Hepatocyte (in vitro differentiated cells): ENCODE data around the gene ZSCAN20. TPM values are rescaled to one million over a fixed set of nuclear protein-coding genes. Genes with fewer than 3 reads are reported as not detected.

Experiments
- DNase-seq: peaks from one replicate; pipeline ENCODE4 v3.0.0-alpha.2; 2016; ENCODE audit warnings: low spot score
- H2AFZ ChIP-seq: fragments of 200-600 bp; sonication (generic); 2 replicates; pipeline ENCODE4 v1.6.0; 2016; ENCODE audit warnings: antibody characterized with exemption, mild to moderate bottlenecking
- H3K27ac ChIP-seq: fragments of 200-600 bp; sonication (generic); 2 replicates; pipeline ENCODE4 v1.5.1; 2016; ENCODE audit warnings: mild to moderate bottlenecking
- H3K27me3 ChIP-seq: fragments of 200-600 bp; sonication (generic); 2 replicates; pipeline ENCODE4 v1.6.1; 2016
- H3K36me3 ChIP-seq: fragments of 200-600 bp; sonication (generic); replicated peaks from 2 replicates; pipeline ENCODE4 v1.5.1; 2016; ENCODE audit warnings: low read depth; ENCODE audit not compliant: insufficient read depth
- H3K4me1 ChIP-seq: fragments of 200-600 bp; sonication (generic); 2 replicates; pipeline ENCODE4 v1.5.1; 2016; ENCODE audit warnings: mild to moderate bottlenecking, moderate library complexity; ENCODE audit not compliant: insufficient read depth
- H3K4me2 ChIP-seq: fragments of 200-600 bp; sonication (generic); 2 replicates; pipeline ENCODE4 v1.6.0; 2016
- H3K4me3 ChIP-seq: fragments of 200-600 bp; sonication (generic); 2 replicates; pipeline ENCODE4 v1.5.1; 2016; ENCODE audit warnings: mild to moderate bottlenecking
- H3K79me2 ChIP-seq: fragments of 200-600 bp; sonication (generic); 2 replicates; pipeline ENCODE4 v1.6.0; 2017; ENCODE audit warnings: mild to moderate bottlenecking
- H3K9me2 ChIP-seq: fragments of 200-600 bp; sonication (generic); replicated peaks from 2 replicates; pipeline ENCODE4 v1.6.0; 2017; ENCODE audit warnings: mild to moderate bottlenecking; ENCODE audit not compliant: insufficient read depth
- H3K9me3 ChIP-seq: fragments of 200-600 bp; sonication (generic); 2 replicates; pipeline ENCODE4 v1.5.1; 2016; ENCODE audit warnings: low read depth, mild to moderate bottlenecking
- H4K20me1 ChIP-seq: fragments of 200-600 bp; sonication (generic); 2 replicates; pipeline ENCODE4 v1.6.0; 2016; ENCODE audit warnings: mild to moderate bottlenecking; ENCODE audit not compliant: insufficient read depth, poor library complexity, severe bottlenecking
- EZH2 ChIP-seq: fragments of 200-600 bp; sonication (generic); IDR thresholded peaks from 2 replicates; pipeline ENCODE4 v1.6.1; 2016; ENCODE audit warnings: antibody characterized with exemption, mild to moderate bottlenecking, borderline replicate concordance
- EZH2phosphoT487 ChIP-seq: fragments of 200-600 bp; sonication (generic); IDR thresholded peaks from one replicate; pipeline ENCODE4 v1.6.1; 2018; ENCODE audit warnings: antibody characterized with exemption, mild to moderate bottlenecking, low read depth, moderate library complexity; ENCODE audit not compliant: unreplicated experiment, severe bottlenecking
- WGBS: methylation state at CpG from one replicate; pipeline ENCODE4 v1.1.6; 2016; ENCODE audit warnings: low lambda C conversion rate; ENCODE audit errors: missing lambda C conversion rate; 5-methylcytosine and 5-hydroxymethylcytosine counted together
- polyA plus RNA-seq: library from polyadenylated mRNA; unstranded; fragments of >200 nt; fragmentation: Nextera tagmentation; extraction: Ambion mirVana; gene quantifications from 2 replicates; pipeline ENCODE4 v1.2.1, GENCODE V29; 2016
- total RNA-seq: library from RNA; depleted of rRNA; stranded (reverse); fragments of >200 nt; gene quantifications from 2 replicates; pipeline ENCODE4 v1.2.3, GENCODE V29; 2014
- TF ChIP-seq, protein P1 (sequence below): fragments of 200-600 bp; sonication (generic); IDR thresholded peaks from 2 replicates; pipeline ENCODE4 v1.5.1; 2016; ENCODE audit warnings: antibody characterized with exemption, mild to moderate bottlenecking; ENCODE audit not compliant: poor library complexity

The ZSCAN20 gene
- total and polyA plus RNA-seq, 2 experiments from 2014 or later: 0.98 to 6.8 TPM

DNA sequence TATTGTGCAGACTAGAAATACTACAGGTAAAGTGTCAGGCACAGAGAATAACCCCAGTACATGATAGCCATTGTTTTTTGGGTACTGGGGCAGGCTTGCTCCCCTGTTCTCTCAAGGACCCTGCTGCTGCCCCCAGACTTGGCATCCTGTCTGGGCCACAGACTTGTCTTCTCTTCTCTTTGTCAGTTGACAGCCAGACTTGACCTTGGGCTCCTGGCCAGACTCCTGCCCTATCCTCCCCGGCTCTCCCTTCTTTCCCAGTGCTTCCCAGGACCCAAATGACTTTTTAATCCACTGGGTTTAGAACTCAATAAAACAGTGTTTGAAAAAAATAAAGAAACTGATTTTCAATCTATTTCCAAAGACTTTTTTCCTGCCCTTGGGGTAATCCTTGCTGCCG lies 43.2 kb downstream of the ZSCAN20 start:
- Histone ChIP-seq H3K4me3 (no peak overlapping the region), H3K9me2 (no peaks in the 10 kb centered on the region), H3K36me3 (no peaks in the 10 kb centered on the region), H3K79me2 (no peaks in the 10 kb centered on the region), H2AFZ (no peak overlapping the region), H4K20me1 (no peaks in the 10 kb centered on the region), H3K27ac (no peak overlapping the region), H3K27me3 (no peaks in the 10 kb centered on the region), H3K4me1 (no peaks in the 10 kb centered on the region), H3K9me3 (no peaks in the 10 kb centered on the region), H3K4me2 (no peak overlapping the region)
- TF ChIP-seq EZH2phosphoT487 (no peak), EZH2 (no peak)
- TF ChIP-seq, protein P1, sequence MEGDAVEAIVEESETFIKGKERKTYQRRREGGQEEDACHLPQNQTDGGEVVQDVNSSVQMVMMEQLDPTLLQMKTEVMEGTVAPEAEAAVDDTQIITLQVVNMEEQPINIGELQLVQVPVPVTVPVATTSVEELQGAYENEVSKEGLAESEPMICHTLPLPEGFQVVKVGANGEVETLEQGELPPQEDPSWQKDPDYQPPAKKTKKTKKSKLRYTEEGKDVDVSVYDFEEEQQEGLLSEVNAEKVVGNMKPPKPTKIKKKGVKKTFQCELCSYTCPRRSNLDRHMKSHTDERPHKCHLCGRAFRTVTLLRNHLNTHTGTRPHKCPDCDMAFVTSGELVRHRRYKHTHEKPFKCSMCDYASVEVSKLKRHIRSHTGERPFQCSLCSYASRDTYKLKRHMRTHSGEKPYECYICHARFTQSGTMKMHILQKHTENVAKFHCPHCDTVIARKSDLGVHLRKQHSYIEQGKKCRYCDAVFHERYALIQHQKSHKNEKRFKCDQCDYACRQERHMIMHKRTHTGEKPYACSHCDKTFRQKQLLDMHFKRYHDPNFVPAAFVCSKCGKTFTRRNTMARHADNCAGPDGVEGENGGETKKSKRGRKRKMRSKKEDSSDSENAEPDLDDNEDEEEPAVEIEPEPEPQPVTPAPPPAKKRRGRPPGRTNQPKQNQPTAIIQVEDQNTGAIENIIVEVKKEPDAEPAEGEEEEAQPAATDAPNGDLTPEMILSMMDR: no peak
- no peak for DNase-seq
- WGBS: 80% methylated on average over 2 of the region's 2 CpGs

DNA sequence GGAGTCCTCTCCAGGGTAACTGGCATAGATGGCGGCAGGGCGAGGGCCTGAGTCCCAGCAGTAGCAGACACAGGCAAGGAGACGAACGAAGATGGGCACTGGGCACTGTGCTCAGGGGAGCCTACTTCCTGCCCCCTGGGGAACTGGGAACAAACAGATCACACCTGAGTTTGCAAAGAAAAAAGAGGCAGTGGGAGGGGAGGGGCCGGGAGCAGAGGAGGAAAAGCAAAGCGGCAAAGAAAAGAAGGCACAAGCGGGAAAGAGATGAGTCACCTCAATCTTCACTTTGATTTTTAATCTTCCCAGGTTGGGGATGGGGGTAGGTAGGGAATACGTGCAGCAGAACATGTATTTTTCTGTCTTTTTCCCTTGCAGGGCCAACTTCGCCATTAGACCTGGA lies 44.0 kb downstream of the ZSCAN20 start:
- TF ChIP-seq EZH2phosphoT487 (no peak), EZH2 (no peak)
- TF ChIP-seq, protein P1: no peak

DNA sequence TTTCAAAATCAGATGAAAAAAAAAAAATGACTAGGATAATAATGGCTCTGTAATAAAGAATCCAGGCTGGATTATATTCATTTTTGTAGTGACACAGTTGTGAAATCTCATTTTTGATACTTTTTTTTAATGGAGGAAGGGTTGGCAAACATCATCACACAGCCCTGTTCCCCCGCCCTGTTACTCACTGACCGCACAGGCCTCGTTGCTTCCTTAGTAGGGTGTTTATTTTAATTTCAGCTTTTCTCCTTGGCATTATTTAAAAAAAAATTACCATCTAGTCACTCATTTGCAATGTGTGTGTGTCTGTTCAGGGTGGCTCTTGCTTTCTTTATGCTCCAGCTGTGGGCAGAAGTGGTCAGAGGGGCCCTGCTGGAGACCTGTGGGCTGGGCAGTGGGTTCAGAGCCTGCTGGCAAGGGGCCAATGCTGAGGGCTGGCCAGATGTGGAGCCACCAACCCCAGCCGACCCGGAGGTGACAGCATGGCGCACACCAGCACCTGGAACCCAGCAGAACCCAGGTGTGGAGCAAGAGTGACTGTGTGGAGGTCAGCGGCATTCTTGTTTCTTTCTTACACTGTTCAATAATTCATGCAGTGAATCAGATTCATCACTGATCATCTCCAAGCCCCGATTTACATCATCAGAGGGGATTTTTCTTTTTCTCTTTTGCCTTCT lies 44.6 kb downstream of the ZSCAN20 start:
- WGBS: 83% methylated on average over 8 of the region's 8 CpGs
- DNase-seq: no peak
- H2AFZ ChIP-seq: no peak overlapping the region
- no peaks in the 10 kb centered on the region for H3K27me3 ChIP-seq
- no peaks in the 10 kb centered on the region for H3K9me3 ChIP-seq
- no peaks in the 10 kb centered on the region for H3K9me2 ChIP-seq
- H3K4me1 ChIP-seq: no peaks in the 10 kb centered on the region
- no peak overlapping the region for H3K4me3 ChIP-seq
- no peaks in the 10 kb centered on the region for H3K79me2 ChIP-seq
- no peak overlapping the region for H3K27ac ChIP-seq
- TF ChIP-seq EZH2 (no peak), EZH2phosphoT487 (no peak)
- TF ChIP-seq, protein P1: no peak
- H3K36me3 ChIP-seq: no peaks in the 10 kb centered on the region
- H3K4me2 ChIP-seq: no peak overlapping the region
- no peaks in the 10 kb centered on the region for H4K20me1 ChIP-seq

More for the DNA sequence above, 44.0 kb downstream of the ZSCAN20 start:
- Histone ChIP-seq H3K27ac (no peak overlapping the region), H3K79me2 (no peaks in the 10 kb centered on the region), H3K36me3 (no peaks in the 10 kb centered on the region), H4K20me1 (no peaks in the 10 kb centered on the region), H3K4me3 (no peak overlapping the region), H3K4me2 (no peak overlapping the region), H2AFZ (no peak overlapping the region), H3K4me1 (no peaks in the 10 kb centered on the region), H3K9me3 (no peaks in the 10 kb centered on the region), H3K9me2 (no peaks in the 10 kb centered on the region), H3K27me3 (no peaks in the 10 kb centered on the region)
- DNase-seq: no peak
- WGBS: 78% methylated on average over 9 of the region's 9 CpGs
